ENCODE data around the gene ROCK2. TPM values are rescaled to one million over a fixed set of nuclear protein-coding genes. Genes with fewer than 3 reads are reported as not detected.
A peak's percentile ranks its signal among the peaks of the same experiment; 100 is the strongest.

The ROCK2 gene
- polyA plus RNA-seq, 3 donors: 2.8 to 10.2 (median 4.3) TPM

DNA sequence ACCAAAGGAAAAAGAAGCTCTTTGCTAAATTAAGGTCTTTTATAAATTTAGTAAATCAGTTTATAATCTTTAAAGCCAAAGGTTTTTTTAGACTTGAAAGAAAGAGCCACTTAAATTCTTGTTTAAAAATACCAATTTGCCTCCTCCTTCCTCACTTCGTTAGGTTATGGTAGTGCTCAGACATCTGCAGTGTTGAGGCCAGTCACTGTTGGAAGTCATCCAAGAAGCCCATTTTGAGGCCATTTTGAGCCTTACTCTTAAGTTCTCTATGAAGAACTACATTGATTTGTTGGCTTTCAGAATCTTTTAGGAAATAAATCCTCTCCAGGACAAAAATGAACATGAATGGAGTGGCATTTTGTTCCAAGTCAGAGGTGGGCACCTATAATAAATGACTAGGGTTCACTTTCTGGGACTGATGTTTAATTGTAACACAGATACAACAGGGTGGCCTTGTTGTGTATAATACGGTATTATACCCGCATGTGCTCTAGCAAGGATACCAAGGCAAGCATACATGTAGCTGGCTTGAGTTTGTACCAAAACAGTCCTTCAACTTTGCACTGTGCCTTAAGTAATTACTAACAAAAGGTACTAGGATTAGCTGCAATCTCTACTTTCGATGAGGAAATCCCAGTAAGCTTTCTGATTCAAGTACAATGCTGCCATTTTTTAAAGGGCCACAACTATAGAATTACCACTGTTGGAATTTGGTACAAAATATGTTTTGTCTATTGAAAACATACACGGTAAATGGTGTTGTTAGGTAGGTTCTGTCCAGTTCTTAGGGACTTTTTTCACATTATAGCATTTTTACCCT lies 166.4 kb downstream of the ROCK2 start:
- intact Hi-C loops (cut with micrococcal nuclease): no loop called here
- no peak overlapping the region for H3K4me3 ChIP-seq (replicated peaks in 1 of 3; ENCODE audit: low read depth in 2 of 3, low read length in 3 of 3)
- no peak for DNase-seq
- no peaks in the 10 kb centered on the region for H3K27me3 ChIP-seq (ENCODE audit: control insufficient read depth in 2 of 2, insufficient read depth in 2 of 2, low read length in 2 of 2)
- 0% methylated on average over 1 of the region's 5 CpGs for WGBS (ENCODE audit: insufficient coverage)
- H3K9ac ChIP-seq (ENCODE audit: insufficient read depth, low read length, poor library complexity, severe bottlenecking): no peak overlapping the region
- H2AFZ ChIP-seq (ENCODE audit: insufficient read depth, low read depth, low read length, poor library complexity, severe bottlenecking): peak overlapping the region; percentile 15
- Mint-ChIP-seq H3K36me3 (peaks cover 30 to 52% of the 10 kb centered on the region in 2 donors), H3K27ac (peak overlapping the region in 2 of 7 donors; percentile 21 to 51), H3K9me3 (peaks cover 0 to 2% (median 0%) of the 10 kb centered on the region in 7 donors), H3K4me1 (peaks cover 40% of the 10 kb centered on the region), H3K4me3 (no peak overlapping the region), H3K27me3 (ENCODE audit: low read depth in 3 of 3) (no peaks in the 10 kb centered on the region)
- peaks cover 40% of the 10 kb centered on the region in 2 donors for H3K4me1 ChIP-seq (ENCODE audit: control insufficient read depth in 1 of 2, insufficient read depth in 2 of 2, low read length in 2 of 2)
- no peaks in the 10 kb centered on the region for H4K20me1 ChIP-seq (ENCODE audit: insufficient read depth, low read length)
- peak overlapping the region in 1 of 2 donors; percentile 73 for H3K27ac ChIP-seq (ENCODE audit: low read depth in 1 of 2, low read length in 2 of 2)
- no peaks in the 10 kb centered on the region for H3K79me2 ChIP-seq (ENCODE audit: insufficient read depth, low read length)
- H3K36me3 ChIP-seq (replicated peaks in 1 of 2; ENCODE audit: control insufficient read depth in 1 of 2, insufficient read depth in 2 of 2, low read length in 2 of 2): peaks cover 12 to 43% of the 10 kb centered on the region in 2 donors
- H3K4me2 ChIP-seq (replicated peaks; ENCODE audit: extremely low read depth, low read length, poor library complexity, severe bottlenecking): no peak overlapping the region
- no peaks in the 10 kb centered on the region for H3K9me3 ChIP-seq (replicated peaks in 1 of 2; ENCODE audit: control insufficient read depth in 1 of 2, insufficient read depth in 1 of 2, low read length in 2 of 2)
- TF ChIP-seq, protein P1, sequence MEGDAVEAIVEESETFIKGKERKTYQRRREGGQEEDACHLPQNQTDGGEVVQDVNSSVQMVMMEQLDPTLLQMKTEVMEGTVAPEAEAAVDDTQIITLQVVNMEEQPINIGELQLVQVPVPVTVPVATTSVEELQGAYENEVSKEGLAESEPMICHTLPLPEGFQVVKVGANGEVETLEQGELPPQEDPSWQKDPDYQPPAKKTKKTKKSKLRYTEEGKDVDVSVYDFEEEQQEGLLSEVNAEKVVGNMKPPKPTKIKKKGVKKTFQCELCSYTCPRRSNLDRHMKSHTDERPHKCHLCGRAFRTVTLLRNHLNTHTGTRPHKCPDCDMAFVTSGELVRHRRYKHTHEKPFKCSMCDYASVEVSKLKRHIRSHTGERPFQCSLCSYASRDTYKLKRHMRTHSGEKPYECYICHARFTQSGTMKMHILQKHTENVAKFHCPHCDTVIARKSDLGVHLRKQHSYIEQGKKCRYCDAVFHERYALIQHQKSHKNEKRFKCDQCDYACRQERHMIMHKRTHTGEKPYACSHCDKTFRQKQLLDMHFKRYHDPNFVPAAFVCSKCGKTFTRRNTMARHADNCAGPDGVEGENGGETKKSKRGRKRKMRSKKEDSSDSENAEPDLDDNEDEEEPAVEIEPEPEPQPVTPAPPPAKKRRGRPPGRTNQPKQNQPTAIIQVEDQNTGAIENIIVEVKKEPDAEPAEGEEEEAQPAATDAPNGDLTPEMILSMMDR (IDR thresholded peaks at IDR 0.05): no peak

DNA sequence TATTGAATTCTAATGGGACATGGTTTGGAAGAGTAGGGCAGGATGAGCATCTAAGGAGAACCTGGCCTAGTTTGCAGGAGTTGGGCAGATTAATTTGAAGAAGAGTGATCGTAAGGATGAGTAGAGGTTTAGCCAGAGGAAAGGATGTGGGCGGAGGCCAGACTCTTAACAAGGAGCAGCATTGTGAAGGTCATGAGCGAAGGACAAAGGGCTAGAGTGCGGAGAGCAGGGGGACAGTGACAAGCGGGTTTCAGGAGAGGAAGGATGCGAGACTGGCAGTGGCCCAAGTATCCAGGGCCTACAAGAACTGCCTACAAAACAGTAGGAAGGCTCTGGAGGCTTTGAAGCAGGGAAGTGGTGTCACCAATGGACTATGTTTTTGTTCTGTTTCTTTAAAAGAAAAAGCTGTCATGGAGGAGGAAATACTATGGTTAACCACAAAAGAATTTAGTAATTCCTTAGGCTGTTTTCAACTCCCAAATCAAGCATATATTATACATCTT lies 169.1 kb downstream of the ROCK2 start:
- Histone ChIP-seq H3K36me3 (replicated peaks in 1 of 2; ENCODE audit: control insufficient read depth in 1 of 2, insufficient read depth in 2 of 2, low read length in 2 of 2) (peaks cover 8 to 19% of the 10 kb centered on the region in 2 donors), H3K4me3 (replicated peaks in 1 of 3; ENCODE audit: low read depth in 2 of 3, low read length in 3 of 3) (peak overlapping the region in 1 of 3 experiments; percentile 61), H3K4me1 (ENCODE audit: control insufficient read depth in 1 of 2, insufficient read depth in 2 of 2, low read length in 2 of 2) (peaks cover 40% of the 10 kb centered on the region in 2 donors), H4K20me1 (ENCODE audit: insufficient read depth, low read length) (no peaks in the 10 kb centered on the region), H2AFZ (ENCODE audit: insufficient read depth, low read depth, low read length, poor library complexity, severe bottlenecking) (peak overlapping the region; percentile 63), H3K27ac (ENCODE audit: low read depth in 1 of 2, low read length in 2 of 2) (peak overlapping the region; percentile 74 to 85), H3K27me3 (ENCODE audit: control insufficient read depth in 2 of 2, insufficient read depth in 2 of 2, low read length in 2 of 2) (no peaks in the 10 kb centered on the region), H3K79me2 (ENCODE audit: insufficient read depth, low read length) (no peaks in the 10 kb centered on the region), H3K9ac (ENCODE audit: insufficient read depth, low read length, poor library complexity, severe bottlenecking) (no peak overlapping the region), H3K9me3 (replicated peaks in 1 of 2; ENCODE audit: control insufficient read depth in 1 of 2, insufficient read depth in 1 of 2, low read length in 2 of 2) (no peaks in the 10 kb centered on the region), H3K4me2 (replicated peaks; ENCODE audit: extremely low read depth, low read length, poor library complexity, severe bottlenecking) (peak overlapping the region; percentile 71)
- Mint-ChIP-seq H3K9me3 (peaks cover 0 to 4% (median 0%) of the 10 kb centered on the region in 7 donors), H3K4me3 (peak overlapping the region; percentile 53 to 81), H3K27ac (peak overlapping the region; percentile 87 to 96 (median 89)), H3K36me3 (peaks cover 27 to 48% of the 10 kb centered on the region in 2 donors), H3K4me1 (peaks cover 40% of the 10 kb centered on the region), H3K27me3 (ENCODE audit: low read depth in 3 of 3) (no peaks in the 10 kb centered on the region)
- peak in 2 of 3 donors; percentile 12 to 26 for DNase-seq
- intact Hi-C loops (cut with micrococcal nuclease): no loop called here
- TF ChIP-seq, protein P1 (IDR thresholded peaks at IDR 0.05): no peak
- WGBS (ENCODE audit: insufficient coverage): 8% methylated on average over 6 of the region's 6 CpGs
